Measurements from ENCODE around the gene ZNF579.
"Not testable (repeated sequence)": the region's sequence is repeated elsewhere in the genome, so short reads cannot be mapped to it uniquely, and the experiment has no call there.

Gene ZNF579

DNA sequence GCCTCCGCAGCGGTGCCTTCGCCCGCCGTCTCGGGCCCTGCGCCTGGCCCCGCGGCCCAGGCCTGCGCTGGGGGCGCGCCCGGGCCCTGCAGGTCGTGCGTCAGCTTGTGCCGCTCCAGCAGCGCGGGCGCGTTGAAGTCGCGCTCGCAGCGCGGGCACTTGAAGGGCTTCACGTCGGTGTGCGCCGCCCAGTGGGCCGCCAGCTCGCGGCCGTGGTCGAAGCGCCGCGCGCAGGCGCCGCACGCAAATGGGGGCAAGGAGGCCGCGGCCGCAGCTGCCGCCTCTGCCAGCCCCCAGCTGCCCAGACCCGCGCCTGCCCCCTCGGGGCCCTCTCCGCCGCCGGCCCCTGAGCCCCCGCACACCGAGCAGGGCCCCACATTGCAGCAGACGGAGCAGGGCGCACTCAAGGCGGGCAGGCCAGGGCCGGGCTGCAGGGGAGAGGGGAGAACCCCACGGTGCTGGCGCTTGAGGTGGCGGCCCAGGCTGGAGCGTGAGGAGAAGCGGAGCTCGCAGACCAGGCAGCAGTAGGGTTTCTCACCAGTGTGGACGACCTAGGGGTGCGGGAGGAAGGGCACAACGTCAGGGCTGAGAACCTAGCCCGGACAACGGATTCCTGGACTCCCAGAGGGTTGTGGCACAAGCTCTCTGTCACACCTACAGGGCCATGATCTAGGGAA, 12.6 kb upstream of the ZNF579 start:
- no peak for DNase-seq (ENCODE audit: low spot score)

DNA sequence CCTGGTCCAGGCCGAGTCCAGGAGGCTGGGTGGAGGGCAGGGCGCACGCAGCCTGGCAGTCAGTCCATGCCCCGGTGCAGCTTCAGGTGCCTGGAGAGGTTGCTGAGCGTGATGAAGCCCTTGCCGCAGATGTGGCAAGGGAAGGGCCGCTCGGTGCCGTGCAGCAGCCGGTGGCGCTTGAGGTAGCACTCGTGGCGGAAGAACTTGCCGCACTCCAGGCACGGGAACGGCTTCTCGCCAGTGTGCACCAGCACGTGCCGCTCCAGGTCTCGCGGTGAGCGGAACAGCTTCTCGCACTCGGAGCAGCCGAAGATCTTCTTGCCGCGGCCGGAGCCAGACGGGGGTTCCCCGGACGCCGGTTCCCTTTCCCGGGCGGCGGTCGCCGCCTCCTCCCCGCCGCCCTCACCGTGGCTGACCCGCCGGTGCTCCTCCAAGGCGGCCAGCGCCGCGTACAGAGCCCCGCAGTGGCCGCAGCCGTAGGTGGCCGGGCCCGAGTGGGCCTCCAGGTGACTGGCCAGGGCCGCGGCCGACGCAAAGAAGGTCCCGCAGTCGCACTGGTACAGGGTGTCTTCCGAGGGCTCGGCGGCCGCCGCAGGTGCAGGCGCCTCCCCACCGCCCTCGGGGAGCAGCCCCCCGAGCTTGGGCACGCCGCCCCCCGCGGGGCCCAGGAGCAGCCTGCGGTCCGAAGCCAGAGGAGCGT, 11.9 kb upstream of the ZNF579 start:
- DNase-seq (ENCODE audit: low spot score) = no peak

DNA sequence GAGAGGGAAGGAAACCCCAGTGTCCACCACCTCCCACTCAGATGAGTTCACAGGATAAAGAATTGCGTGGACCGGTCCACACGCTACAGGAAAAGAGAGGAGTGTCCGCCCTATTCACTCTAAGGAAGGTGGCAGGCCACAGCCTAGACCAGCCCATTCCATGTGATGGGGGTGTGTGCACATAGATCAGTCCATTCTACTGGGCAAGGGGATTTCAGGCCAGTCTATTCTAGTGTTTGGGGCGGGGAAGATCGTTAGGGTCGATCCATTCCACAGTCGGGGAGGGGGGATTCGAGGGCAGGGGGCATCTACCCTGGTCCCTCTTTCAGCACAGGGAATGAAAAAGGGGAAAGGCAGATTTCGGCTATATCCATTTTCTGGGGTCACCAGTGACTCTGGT, 10.9 kb upstream of the ZNF579 start:
- no peak for DNase-seq (ENCODE audit: low spot score)

DNA sequence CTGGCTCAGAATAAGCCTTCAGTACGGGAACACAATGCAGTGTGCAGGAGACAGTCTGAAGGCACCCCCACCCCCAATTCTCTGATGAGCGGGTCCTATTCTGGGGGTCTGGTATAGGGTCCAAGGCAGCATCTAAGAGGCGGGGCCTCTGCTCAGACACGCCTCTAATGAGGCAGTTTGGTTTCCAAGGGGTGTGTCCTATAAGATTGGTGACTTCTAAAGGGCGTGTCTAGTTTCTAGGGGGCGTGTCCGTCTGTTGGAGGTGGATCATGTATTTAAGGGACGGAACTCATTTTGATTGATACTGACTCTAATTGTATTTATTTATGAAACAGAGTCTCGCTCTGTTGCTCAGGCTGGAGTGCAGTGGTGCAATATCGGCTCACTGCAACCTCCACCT, 10.0 kb upstream of the ZNF579 start:
- peak; percentile 23 for DNase-seq (ENCODE audit: low spot score)

DNA sequence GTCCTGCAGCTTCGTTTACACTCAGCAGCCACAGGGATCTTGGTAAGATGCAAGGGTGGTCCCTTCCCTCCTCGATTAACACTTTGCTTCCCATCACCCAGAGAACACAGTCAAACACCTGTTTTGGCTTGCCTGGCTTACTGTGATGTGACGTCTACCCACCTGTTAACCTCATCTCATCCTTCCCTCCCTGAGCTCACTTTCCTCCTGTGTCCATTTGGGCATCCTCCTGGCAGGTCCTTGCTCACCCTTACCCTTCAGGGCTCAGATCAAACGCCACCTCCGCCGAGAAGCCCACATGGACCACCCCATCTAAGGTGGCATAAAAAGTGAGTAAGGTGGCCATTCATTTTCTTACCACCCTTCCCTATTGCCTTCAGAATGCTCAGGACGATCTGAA, 9.5 kb upstream of the ZNF579 start:
- no peak for DNase-seq (ENCODE audit: low spot score)

DNA sequence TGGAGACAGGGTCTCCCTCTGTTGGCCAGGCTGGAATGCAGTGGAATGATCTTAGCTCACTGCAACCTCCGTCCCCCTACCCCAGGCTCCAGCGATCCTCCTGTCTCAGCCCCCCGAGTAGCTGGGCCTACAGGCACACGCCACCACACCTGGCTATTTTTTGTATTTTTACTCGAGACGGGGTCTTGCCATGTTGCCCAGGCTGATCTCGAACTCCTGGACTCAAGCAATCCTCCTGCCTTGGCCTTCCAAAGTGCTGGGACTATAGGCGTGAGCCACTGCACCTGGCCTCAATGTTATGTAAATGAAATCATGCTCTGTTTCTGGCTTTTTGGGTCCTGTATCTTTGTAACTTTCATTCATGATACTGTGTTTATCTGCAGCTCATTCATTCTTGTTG, 8.1 kb upstream of the ZNF579 start:
- DNase-seq (ENCODE audit: low spot score) = no peak

DNA sequence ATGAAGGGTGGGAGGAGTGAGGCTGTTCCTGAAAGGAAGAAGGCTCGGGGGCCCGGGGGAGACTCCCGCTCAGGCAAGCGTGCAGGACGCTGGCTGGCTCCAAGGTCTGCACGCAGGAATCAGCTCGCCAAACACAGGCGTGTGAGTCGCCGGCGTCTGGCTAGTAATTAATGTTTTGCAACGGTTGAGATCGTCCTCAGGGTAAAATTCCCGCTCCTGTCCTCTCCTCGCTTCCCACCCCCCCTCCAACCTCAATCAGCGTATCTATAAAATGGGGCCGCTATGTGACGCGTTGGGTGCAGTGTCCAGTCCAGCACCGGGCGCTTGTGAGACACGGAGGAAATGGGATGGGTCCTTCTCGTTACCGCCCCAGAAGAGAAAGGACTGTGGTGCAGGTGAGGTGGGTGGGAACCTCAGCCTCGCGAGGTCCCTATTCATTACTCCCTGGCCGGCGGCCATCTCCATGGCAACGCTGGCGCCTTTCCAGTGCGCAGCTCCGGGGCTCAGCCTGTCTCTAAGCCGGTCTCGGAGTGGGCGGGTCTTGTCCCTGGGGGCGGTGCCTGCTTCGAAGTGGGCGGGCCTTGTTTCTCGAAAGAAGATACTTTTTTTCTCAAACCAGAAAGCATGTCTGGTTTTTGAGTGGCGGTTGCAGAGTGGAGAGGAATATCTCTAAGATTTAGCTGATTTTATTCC, 6.5 kb upstream of the ZNF579 start:
- DNase-seq (ENCODE audit: low spot score) = peak; percentile 95

DNA sequence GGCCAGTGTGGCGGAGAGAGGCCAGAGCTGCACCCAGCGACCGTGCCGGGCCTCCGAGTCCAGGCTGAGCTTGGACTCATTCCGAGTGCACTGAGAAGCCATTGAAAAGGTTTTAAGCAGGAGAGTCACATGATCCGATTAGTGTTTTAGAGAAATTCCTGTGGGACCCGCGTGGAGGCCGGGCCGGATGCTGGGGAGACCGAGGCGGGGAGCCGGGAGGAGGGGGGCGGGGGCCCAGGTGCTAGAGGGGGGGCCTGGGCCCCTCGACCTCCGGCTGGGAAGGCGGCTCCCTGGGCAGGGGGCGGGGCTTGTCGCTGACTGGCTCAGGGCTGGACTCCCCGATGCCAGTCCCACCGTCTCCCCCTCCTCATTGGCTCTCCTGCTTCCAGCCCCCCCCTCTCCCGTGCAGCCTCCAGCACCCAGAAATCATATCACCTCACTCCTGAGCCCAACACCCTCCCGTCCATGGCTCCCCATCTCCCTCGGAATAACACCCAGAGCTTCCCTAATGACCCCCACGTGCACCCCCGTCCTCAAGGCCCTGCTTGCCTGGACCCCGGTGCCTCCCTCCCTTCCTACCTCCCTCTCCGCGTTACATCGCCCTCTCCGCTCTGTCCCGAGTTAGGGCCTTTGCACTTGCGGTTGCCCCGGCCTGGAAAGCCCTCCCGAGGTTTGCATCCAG, 5.2 kb upstream of the ZNF579 start:
- DNase-seq (ENCODE audit: low spot score) = peak; percentile 66

DNA sequence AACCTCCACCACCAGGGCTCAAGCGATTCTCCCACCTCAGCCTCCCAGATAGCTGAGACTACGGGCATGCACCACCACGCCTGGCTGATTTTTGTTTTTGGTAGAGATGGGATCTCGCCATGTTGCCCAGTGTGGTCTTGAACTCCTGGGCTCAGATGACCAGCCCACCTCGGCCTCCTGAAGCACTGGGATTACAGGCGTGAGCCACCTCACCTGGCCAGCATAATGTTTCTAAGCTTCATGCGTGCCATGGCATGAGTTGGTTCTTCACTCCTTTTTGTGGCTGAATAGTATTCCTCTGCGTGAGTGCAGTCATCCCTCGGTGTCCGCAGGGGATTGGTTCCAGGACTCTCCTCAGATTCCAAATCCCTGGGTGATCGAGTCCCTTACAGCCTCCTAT, 4.2 kb upstream of the ZNF579 start:
- no peak for DNase-seq (ENCODE audit: low spot score)

DNA sequence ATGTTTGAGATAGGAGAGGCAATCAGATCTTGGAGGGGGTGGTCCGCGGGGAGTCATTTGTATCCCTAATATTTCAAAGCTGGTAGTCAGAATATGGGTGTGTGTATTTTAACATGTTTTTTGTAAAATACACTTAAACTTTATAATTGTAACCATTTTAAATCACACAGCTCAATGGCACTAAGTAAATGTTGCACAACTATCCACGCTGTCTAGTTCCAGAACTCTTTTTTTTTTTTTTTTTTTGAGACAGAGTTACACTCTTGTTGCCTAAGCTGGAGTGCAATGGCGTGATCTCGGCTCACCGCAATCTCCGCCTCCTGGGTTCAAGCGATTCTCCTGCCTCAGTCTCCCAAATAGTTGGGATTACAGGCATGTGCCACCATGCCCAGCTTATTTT, 3.2 kb upstream of the ZNF579 start:
- DNase-seq (ENCODE audit: low spot score) = not testable (repeated sequence)

DNA sequence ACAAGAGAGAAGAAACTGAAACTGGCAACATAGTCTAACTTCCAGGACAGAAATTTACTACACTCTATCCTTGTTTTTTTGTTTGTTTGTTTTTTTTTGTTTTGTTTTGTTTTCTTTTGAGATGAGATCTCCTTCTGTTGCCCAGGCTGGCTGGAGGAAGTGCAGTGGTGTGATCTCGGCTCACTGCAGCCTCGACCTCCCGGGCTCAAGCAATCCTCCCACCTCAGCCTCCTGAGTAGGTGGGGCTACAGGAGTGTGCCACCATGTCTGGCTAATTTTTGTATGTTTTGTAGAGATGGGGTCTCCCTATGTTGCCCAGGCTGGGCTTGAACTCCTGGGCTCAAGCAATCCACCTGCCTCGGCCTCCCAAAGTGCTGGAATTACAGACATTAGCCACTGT, 1.6 kb upstream of the ZNF579 start:
- not testable (repeated sequence) for DNase-seq (ENCODE audit: low spot score)

DNA sequence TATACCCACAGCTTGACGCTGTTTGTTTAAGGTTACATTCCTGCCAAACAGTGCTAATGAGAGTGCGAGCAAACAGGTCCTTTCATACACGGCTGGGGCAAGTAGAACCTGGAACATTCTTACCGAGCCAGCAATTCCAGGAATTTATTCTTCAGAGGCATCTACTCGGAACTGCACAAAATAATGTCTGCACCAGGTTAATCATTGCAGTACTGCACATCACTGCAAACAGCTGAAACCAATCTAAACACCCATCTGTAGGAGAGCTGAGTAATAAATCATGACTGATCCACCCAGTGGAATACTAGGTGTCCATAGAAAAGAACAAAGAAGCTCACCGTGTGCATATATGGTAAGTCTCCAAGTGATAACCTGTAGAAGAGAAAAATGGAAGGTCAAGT, 1.2 kb upstream of the ZNF579 start:
- no peak for DNase-seq (ENCODE audit: low spot score)

DNA sequence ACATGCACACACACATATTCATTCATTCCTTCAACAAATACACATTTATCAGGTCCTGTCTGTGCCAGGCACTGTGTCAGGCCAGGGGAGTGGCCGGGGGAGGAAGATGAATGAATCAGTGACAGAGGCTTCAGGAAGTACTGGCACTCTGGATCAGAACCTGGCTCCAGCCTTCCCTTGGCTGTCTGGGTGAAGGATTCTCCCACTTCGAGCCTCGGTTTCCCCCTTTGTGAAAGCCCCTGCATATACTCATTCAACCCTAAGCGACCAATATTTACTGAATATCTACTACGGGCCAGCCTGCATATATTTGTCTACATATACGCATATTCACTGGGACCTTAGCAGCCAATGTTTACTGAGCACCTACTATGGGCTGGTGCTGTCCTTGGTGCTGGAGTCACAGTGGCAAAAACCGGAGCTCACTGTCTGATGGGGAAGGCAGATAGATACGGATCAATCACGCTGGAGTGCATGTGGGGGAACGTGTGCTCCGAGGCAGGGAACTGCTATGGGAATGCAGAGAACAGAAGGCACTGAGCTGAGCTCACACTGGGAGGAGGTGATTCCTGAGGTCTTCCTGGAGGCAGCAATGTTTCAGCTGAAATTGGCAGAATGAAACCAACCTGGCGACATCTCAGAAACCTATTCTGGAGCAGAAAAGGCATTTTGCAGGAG, 636 bp upstream of the ZNF579 start:
- no peak for DNase-seq (ENCODE audit: low spot score)

DNA sequence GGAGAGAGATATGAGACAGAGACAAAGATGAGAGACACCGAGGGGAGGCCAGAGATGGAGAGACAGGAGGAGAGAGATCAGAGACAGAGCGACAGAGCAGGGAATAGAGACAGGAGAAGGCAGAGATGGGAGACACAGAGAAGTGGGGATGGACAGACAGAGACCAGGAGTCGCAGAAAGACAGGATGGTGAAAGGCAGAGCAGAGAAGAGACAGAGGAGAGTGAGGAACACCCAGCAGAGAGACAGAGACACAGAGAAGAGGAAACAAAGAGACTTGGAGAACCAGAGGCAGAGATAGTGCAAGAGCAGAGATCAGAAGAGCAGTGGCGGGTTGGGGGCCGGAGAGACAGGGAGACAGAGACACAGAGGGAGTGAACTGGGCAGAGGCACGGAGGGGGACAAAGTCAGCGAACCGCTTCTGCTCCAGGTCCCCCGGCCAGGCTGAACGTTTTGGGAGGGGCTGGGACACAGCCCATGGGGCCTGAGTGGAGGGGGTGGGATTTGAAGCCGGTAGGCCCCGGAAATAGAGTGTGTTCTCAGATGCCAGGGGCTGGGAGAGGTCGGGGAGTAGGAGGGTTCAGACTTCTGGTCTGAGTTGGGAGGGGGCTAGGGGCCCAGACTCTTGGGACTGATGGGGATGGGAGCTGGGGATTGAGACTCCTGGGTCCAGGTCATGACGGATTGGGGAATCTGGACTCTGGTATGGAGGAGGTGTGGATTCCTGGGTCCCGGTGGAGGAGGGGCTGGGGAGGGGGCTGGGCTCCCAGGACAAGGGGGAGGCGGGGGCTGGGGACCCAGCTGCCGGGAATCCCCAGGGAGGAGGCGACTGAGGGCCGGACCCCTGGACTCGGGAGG, 654 bp downstream of the ZNF579 start:
- peak; percentile 54 for DNase-seq (ENCODE audit: low spot score)

DNA sequence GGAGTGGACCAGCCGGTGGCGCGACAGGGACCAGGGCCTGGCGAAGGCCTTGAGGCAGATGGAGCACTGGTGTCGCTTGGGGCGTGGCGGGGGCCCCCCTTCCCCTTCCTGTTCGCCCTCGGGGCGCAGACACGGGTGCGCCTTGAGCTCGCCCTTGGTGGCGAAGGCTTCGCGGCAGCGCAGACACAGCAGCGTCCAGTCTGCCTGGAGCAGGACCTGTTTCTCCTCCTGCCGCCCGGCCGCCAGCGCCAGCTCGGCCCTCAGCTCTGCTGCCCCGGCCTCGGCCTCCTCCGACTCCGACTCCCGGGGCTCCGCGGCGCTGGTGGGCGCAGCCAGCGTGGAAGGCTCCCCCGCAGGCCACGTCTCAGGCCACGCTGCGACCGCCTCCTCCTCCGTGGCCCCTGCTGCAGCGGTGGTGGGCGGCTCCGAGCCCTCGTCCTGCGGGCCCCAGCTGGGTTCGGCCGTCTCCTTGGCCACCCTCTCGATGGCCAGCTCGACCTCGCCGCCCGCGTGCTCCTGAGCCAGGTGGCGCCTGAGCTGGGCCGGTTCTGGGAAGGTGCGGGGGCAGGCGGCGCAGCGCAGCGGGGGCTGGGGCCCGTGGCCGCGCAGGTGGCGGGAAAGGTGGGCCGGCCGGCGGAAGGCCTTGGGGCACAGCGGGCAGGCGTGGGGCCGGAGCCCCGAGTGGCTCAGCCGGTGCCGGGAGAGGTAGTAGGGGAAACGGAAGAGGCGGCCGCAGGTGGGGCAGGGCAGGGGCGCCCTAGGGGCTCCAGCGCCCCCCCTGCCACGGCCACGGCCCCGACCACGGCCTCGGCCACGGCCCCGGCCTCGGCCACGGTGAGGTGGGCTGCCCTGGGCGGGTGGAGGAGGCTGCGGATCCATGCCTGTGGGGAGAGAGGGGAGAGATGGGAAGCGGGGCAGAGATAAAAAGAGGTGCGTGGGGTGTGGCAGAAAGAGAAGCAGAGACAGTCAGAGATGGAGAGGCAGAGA, 1.6 kb downstream of the ZNF579 start:
- DNase-seq (ENCODE audit: low spot score) = no peak

DNA sequence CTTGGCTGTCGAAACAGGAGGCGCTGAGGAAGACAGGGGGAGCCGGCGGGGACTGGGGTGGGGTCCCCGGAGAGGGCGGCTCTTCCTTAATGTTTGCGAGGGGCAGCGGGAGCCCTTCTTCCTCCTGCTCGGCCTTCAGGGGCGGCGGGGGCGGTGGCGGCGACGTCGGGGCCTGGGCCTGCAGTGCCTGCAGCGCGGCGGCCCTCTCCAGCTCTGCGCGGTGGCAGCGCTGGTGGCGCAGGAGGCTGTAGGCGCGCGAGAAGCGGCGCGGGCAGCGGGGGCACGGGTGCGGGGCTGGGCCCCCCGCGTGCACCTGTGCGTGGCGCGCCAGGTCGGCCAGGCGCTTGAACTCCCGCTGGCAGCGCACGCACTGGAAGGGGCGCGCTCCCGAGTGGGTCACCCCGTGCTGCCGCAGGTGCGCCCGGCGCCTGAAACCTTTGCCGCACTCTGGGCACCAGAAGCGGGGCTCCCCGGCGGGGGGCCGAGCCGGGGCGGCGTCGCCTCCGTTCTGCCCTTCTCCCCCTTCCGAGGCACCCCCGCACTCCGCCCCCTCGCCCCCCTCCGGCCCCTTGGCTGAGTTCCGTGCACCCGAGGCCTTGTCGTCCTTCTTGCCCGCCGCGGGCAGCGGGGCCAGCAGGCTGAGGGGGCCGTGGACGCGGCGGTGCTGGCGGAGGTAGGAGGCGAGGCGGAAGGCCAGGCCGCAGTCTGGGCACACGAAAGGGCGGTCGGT, 2.5 kb downstream of the ZNF579 start:
- DNase-seq (ENCODE audit: low spot score) = no peak

DNA sequence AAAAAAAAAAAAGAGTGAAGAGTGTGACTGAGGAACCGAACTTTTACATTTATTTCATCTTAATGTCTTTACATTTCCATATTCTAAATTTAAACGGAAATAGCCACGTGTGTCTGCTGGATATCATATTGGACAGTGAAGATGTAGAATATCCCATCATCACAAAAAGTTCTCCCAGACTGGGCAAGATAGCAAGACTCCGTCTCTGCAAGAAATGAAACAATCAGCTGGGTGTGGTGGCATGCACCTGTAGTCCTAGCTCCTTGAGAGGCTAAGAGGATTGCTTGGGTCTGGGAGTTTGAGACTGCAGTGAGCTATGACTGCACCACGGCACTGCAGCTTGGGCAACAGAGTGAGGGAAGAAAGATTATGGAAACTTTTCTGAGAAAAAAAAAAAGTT, 3.9 kb downstream of the ZNF579 start:
- no peak for DNase-seq (ENCODE audit: low spot score)

DNA sequence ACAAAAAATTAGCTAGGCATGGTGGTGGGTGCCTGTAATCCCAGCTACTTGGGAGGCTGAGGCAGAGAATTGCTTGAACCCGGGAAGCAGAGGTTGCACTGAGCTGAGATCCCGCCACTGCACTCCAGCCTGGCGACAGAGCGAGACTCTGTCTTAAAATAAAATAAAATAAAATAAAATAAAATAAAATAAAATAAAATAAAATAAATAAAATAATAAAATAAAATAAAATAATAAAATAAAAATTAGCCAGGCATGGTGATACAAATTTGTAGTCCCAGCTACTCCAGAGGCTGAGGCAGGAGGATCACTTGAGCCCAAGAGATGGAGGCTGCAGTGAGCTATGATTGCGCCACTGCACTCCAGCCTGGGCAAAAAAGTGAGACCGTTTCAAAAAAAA, 6.7 kb downstream of the ZNF579 start:
- DNase-seq (ENCODE audit: low spot score) = not testable (repeated sequence)

DNA sequence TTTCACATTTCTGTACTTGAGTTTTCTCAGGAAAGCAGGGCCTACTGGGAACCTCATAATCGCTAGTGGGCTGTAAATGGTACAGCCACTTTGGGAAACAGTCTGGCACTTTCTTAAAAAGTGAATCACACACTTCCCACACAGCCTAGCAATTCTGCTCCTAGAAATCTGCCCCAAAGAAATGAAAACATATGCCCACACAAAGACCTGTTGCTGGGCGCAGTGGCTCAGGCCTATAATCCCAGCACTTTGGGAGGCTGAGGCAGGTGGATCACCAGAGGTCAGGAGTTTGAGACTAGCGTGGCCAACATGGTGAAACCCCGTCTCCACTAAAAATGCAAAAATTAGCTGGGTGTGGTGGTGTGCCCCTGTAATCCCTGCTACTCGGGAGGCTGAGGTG, 11.2 kb downstream of the ZNF579 start:
- not testable (repeated sequence) for DNase-seq (ENCODE audit: low spot score)
